ENCODE measurements around the gene ARPC5. TPM values are rescaled to one million over a fixed set of nuclear protein-coding genes. Genes with fewer than 3 reads are reported as not detected.

ARPC5 gene
- total RNA-seq, 1 donor from 2014 or later: 108 TPM

GRCh38 chr1:183586455-183586854 lies 49.1 kb downstream of the ARPC5 start:
- DNase-seq (ENCODE audit: low spot score): no peak

- DNase-seq (ENCODE audit: low spot score): no peak
Observed at GRCh38 chr1:183585038-183585437, 50.5 kb downstream of the ARPC5 start.

GRCh38 chr1:183584147-183584546 lies 51.4 kb downstream of the ARPC5 start:
- DNase-seq (ENCODE audit: low spot score): no peak

GRCh38 chr1:183583466-183583865 lies 52.1 kb downstream of the ARPC5 start:
- DNase-seq (ENCODE audit: low spot score): no peak

GRCh38 chr1:183582021-183582713 lies 53.4 kb downstream of the ARPC5 start:
- DNase-seq (ENCODE audit: low spot score): no peak

DNA sequence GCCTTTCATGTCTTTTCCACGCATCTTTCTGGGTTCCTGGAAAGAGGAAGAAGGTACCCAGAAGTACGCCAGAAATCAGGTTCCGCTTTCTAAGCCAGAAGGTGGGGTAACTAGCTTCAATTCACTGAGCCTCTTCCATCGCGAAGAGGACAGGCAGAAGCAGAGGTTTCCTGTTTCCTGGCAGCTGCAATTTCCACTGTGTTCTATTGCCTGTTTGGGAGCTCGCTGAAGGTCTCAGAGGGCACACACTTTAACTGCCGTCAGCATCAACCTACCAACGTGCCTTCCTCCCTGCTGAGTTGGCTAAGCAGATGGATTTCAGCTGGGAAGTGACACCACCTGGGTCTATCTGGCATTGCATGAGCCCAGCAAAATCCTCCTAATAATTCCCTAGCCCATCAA lies 55.3 kb downstream of the ARPC5 start:
- DNase-seq (ENCODE audit: low spot score): peak; percentile 26

DNA sequence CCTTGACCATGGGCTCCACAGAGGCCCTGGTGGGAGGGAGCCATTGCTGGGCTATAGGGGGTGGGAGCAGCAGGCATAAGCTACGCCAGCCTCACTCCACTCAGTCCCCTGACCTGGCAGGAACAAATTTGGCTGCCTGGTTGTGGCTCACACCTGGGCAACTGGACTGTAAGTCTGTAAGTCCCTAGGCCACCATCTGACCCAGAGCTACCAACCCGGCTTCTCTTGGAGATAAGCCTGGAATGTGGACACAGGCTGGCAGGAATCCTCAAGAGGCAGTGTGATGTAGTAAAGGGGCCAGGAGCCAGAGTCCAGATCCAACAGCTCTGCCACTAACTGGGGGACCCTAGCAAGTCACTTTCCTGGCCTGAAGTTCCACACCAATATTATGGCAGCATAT lies 56.7 kb downstream of the ARPC5 start:
- no peak for DNase-seq (ENCODE audit: low spot score)

DNA sequence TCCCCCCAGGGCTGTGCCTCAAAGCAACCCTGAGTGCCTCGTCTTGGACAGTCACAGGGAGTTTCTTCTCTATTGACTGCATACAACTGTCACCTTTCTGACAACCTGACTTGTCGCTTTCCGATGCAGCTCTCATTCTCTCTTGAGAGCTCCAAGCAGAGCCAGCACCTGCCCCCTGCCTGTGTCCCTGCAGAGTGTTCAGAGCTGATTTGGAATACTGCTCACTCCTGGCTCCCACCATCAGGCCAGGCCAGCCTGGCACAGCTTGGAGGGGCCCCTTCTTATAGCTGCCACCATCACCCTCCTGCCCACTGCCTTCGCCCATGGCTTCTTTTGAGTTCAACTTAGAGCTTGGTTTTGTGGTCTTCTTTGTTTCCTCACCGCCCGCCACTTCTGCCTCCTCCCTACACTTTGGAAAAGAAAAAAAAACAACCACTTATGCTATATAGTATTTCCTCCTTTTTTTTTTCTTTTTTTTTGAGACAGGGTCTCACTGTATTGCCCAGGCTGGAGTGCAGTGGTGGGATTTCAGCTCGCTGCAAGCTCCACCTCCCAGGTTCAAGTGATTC lies 57.6 kb downstream of the ARPC5 start:
- DNase-seq (ENCODE audit: low spot score): no peak

DNA sequence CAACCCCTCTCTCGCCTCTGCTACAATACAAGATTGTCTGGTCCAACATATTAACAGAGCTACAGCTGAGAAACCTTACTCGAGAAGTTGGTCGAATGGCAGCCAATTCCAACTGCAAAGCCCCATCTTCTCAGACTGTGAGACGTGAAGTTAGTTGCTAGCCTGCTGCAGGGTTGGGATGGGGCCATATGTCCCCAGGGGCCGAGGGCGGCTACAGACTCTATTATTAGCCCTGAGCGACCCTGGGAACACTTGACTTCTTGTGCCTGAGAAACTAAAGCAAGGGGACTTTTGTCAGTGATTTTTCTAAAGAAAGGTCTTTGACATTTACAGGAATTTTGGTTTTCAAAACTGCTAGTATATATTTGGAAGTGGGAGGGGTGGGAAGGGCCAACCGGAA lies 59.0 kb downstream of the ARPC5 start:
- DNase-seq (ENCODE audit: low spot score): no peak

- no peak for DNase-seq (ENCODE audit: low spot score)
Observed at GRCh38 chr1:183575606-183576005, 60.0 kb downstream of the ARPC5 start.

GRCh38 chr1:183572721-183573120 lies 62.9 kb downstream of the ARPC5 start:
- no peak for DNase-seq (ENCODE audit: low spot score)

- no peak for DNase-seq (ENCODE audit: low spot score)
Observed at GRCh38 chr1:183571678-183572268, 63.8 kb downstream of the ARPC5 start.

Other genes with a start within 250 kb of the ARPC5 start
- gene NMNAT2, start 217.4 kb downstream of the ARPC5 start, total RNA-seq: 16.9 TPM
- gene SMG7, start 163.3 kb downstream of the ARPC5 start, total RNA-seq: 70.0 TPM
- gene NCF2, start 45.3 kb downstream of the ARPC5 start, total RNA-seq: 9.6 TPM
- not detected for gene APOBEC4, start 17.5 kb upstream of the ARPC5 start, total RNA-seq
- gene RGL1, start 169.3 kb upstream of the ARPC5 start, total RNA-seq: 13.1 TPM

All from mucosa of gallbladder (tissue), 1 donor.